Stimulated activated CD4-positive, alpha-beta T cell treated with anti-CD3 and anti-CD28 coated beads, Interleukin-2, amount 100 ng/mL, for 24 hours (primary cell): ENCODE data around the gene RBPJL.

Experiments
- DNase-seq, 2 donors: peaks; one replicate each; pipeline ENCODE4 v3.0.0-alpha.2; 2020

The RBPJL gene

GRCh38 chr20:45294003-45294368 lies 12.7 kb upstream of the RBPJL start:
- DNase-seq, result no peak

GRCh38 chr20:45294659-45295058 lies 12.0 kb upstream of the RBPJL start:
- no peak for DNase-seq

GRCh38 chr20:45297786-45298497 lies 8.7 kb upstream of the RBPJL start:
- DNase-seq, result no peak

- no peak for DNase-seq
Measured at GRCh38 chr20:45299786-45300185, 6.9 kb upstream of the RBPJL start.

GRCh38 chr20:45300961-45301360 lies 5.7 kb upstream of the RBPJL start:
- DNase-seq, result peak; percentile 42 to 57

GRCh38 chr20:45301824-45302271 lies 4.8 kb upstream of the RBPJL start:
- DNase-seq, result no peak

GRCh38 chr20:45303586-45304463 lies 2.8 kb upstream of the RBPJL start:
- DNase-seq, result no peak

- no peak for DNase-seq
Measured at GRCh38 chr20:45304464-45304999, 2.1 kb upstream of the RBPJL start.

GRCh38 chr20:45305262-45305661 lies 1.4 kb upstream of the RBPJL start:
- no peak for DNase-seq

GRCh38 chr20:45307076-45307640 lies 518 bp downstream of the RBPJL start:
- no peak for DNase-seq

GRCh38 chr20:45308117-45308778 lies 1.6 kb downstream of the RBPJL start, which contains the start of gene MATN4:
TSS of gene MATN4 (minus strand) at chr20:45308299. CDS start at chr20:45305582, 2,717 bp downstream.
- DNase-seq, result no peak

- no peak for DNase-seq
Measured at GRCh38 chr20:45309075-45309474, 2.4 kb downstream of the RBPJL start.

GRCh38 chr20:45311589-45312211 lies 5.1 kb downstream of the RBPJL start:
- DNase-seq, result peak; percentile 71 to 83

- no peak for DNase-seq
Measured at GRCh38 chr20:45312241-45312640, 5.6 kb downstream of the RBPJL start.

- no peak for DNase-seq
Measured at GRCh38 chr20:45313065-45313695, 6.5 kb downstream of the RBPJL start.

- no peak for DNase-seq
Measured at GRCh38 chr20:45313943-45314342, 7.3 kb downstream of the RBPJL start.

GRCh38 chr20:45315672-45316071 lies 9.0 kb downstream of the RBPJL start:
- no peak for DNase-seq

- no peak for DNase-seq
Measured at GRCh38 chr20:45316150-45317080, 9.8 kb downstream of the RBPJL start.

- DNase-seq, result no peak
Measured at GRCh38 chr20:45317826-45318225, 11.2 kb downstream of the RBPJL start.

GRCh38 chr20:45318386-45318939 lies 11.8 kb downstream of the RBPJL start:
- no peak for DNase-seq
